ENCODE measurements around the gene ZBTB48. TPM values are rescaled to one million over a fixed set of nuclear protein-coding genes. Genes with fewer than 3 reads are reported as not detected.

Gene ZBTB48
- total RNA-seq, 1 donor from 2014 or later = 20.0 TPM

GRCh38 chr1:6577831-6578525 lies 1.8 kb upstream of the ZBTB48 start:
- TF ChIP-seq EZH2 (IDR thresholded peaks at IDR 0.05; ENCODE audit: insufficient read depth, low read length) = no peak
- TF ChIP-seq, protein P1, sequence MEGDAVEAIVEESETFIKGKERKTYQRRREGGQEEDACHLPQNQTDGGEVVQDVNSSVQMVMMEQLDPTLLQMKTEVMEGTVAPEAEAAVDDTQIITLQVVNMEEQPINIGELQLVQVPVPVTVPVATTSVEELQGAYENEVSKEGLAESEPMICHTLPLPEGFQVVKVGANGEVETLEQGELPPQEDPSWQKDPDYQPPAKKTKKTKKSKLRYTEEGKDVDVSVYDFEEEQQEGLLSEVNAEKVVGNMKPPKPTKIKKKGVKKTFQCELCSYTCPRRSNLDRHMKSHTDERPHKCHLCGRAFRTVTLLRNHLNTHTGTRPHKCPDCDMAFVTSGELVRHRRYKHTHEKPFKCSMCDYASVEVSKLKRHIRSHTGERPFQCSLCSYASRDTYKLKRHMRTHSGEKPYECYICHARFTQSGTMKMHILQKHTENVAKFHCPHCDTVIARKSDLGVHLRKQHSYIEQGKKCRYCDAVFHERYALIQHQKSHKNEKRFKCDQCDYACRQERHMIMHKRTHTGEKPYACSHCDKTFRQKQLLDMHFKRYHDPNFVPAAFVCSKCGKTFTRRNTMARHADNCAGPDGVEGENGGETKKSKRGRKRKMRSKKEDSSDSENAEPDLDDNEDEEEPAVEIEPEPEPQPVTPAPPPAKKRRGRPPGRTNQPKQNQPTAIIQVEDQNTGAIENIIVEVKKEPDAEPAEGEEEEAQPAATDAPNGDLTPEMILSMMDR (IDR thresholded peaks at IDR 0.05; ENCODE audit: insufficient read depth, low read depth, low read length) = no peak
- no peaks in the 10 kb centered on the region for H3K9me3 Mint-ChIP-seq (ENCODE audit: unreplicated experiment)
- H3K27me3 Mint-ChIP-seq (ENCODE audit: low read depth, unreplicated experiment) = no peaks in the 10 kb centered on the region
- DNase-seq (ENCODE audit: low read depth) = no peak
- H4K20me1 ChIP-seq (ENCODE audit: insufficient read depth, low read length) = peaks cover 23% of the 10 kb centered on the region
- no peaks in the 10 kb centered on the region for H3K36me3 Mint-ChIP-seq (ENCODE audit: low read depth, unreplicated experiment)
- peaks cover 27% of the 10 kb centered on the region for H3K4me1 Mint-ChIP-seq (ENCODE audit: low read depth, unreplicated experiment)
- peaks cover 12% of the 10 kb centered on the region for H3K4me1 ChIP-seq (ENCODE audit: insufficient read depth, low read length)
- FAIRE-seq = no peak
- H3K36me3 ChIP-seq (ENCODE audit: insufficient read depth, low read length) = no peaks in the 10 kb centered on the region
- H3K27ac Mint-ChIP-seq (ENCODE audit: unreplicated experiment) = no peak overlapping the region
- no peak overlapping the region for H3K4me2 ChIP-seq (ENCODE audit: low read length)
- no peak overlapping the region for H2AFZ ChIP-seq (ENCODE audit: low read depth, low read length)
- H3K27ac ChIP-seq (ENCODE audit: low read depth, low read length) = no peak overlapping the region
- H3K79me2 ChIP-seq (ENCODE audit: insufficient read depth, low read length) = peaks cover 26% of the 10 kb centered on the region
- H3K4me3 ChIP-seq (ENCODE audit: insufficient read depth, low read depth, low read length) = no peak overlapping the region
- no peaks in the 10 kb centered on the region for H3K9me3 ChIP-seq (ENCODE audit: insufficient read depth, low read depth, low read length)
- peak overlapping the region; percentile 40 for H3K4me3 Mint-ChIP-seq (ENCODE audit: unreplicated experiment)
- no peak overlapping the region for H3K9ac ChIP-seq (ENCODE audit: low read length)
- H3K27me3 ChIP-seq (ENCODE audit: insufficient read depth, low read length) = no peaks in the 10 kb centered on the region

DNA sequence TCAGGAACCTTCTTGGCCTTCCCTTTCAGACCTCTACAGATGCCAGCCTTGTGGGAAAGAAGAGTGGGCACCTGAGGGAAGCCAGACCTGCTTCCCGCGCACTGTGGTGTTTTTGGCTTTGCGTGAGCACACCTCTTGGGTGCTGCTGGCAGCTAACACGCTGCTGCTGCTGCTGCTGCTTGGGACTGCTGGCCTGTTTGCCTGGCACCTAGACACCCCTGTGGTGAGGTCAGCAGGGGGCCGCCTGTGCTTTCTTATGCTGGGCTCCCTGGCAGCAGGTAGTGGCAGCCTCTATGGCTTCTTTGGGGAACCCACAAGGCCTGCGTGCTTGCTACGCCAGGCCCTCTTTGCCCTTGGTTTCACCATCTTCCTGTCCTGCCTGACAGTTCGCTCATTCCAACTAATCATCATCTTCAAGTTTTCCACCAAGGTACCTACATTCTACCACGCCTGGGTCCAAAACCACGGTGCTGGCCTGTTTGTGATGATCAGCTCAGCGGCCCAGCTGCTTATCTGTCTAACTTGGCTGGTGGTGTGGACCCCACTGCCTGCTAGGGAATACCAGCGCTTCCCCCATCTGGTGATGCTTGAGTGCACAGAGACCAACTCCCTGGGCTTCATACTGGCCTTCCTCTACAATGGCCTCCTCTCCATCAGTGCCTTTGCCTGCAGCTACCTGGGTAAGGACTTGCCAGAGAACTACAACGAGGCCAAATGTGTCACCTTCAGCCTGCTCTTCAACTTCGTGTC lies 995 bp upstream of the ZBTB48 start:
- no peak for FAIRE-seq
- H3K9me3 ChIP-seq (ENCODE audit: insufficient read depth, low read depth, low read length) = no peaks in the 10 kb centered on the region

More for the DNA sequence above, 995 bp upstream of the ZBTB48 start:
- no peak for DNase-seq (ENCODE audit: low read depth)
- Mint-ChIP-seq H3K27ac (ENCODE audit: unreplicated experiment) (peak overlapping the region; percentile 72), H3K4me1 (ENCODE audit: low read depth, unreplicated experiment) (peaks cover 27% of the 10 kb centered on the region), H3K27me3 (ENCODE audit: low read depth, unreplicated experiment) (no peaks in the 10 kb centered on the region), H3K9me3 (ENCODE audit: unreplicated experiment) (no peaks in the 10 kb centered on the region), H3K4me3 (ENCODE audit: unreplicated experiment) (peak overlapping the region; percentile 96), H3K36me3 (ENCODE audit: low read depth, unreplicated experiment) (no peaks in the 10 kb centered on the region)
- Histone ChIP-seq H3K79me2 (ENCODE audit: insufficient read depth, low read length) (peaks cover 26% of the 10 kb centered on the region), H3K27ac (ENCODE audit: low read depth, low read length) (no peak overlapping the region), H3K4me3 (ENCODE audit: insufficient read depth, low read depth, low read length) (peak overlapping the region; percentile 65), H3K27me3 (ENCODE audit: insufficient read depth, low read length) (no peaks in the 10 kb centered on the region), H3K4me2 (ENCODE audit: low read length) (peak overlapping the region; percentile 90), H3K4me1 (ENCODE audit: insufficient read depth, low read length) (peaks cover 12% of the 10 kb centered on the region), H3K9ac (ENCODE audit: low read length) (peak overlapping the region; percentile 83), H3K36me3 (ENCODE audit: insufficient read depth, low read length) (no peaks in the 10 kb centered on the region), H2AFZ (ENCODE audit: low read depth, low read length) (peak overlapping the region; percentile 70), H4K20me1 (ENCODE audit: insufficient read depth, low read length) (peaks cover 23% of the 10 kb centered on the region)
- no peak for TF ChIP-seq EZH2 (IDR thresholded peaks at IDR 0.05; ENCODE audit: insufficient read depth, low read length)
- TF ChIP-seq, protein P1 (IDR thresholded peaks at IDR 0.05; ENCODE audit: insufficient read depth, low read depth, low read length) = no peak

Measured in astrocyte (in vitro differentiated cells and primary cell).